A673 (cell line): ENCODE measurements around the gene GALNT14.

Experiments
- CTCF ChIP-seq: fragments of 300-800, 200-600 bp; sonication (generic); conservative IDR thresholded peaks from 2 replicates; pipeline ENCODE4 v1.5.1; 2017; ENCODE audit warnings: low read depth, mild to moderate bottlenecking, antibody characterized with exemption, low read length, moderate library complexity, mixed read lengths
- EZH2 ChIP-seq: fragments of 200-600 bp; sonication (generic); IDR thresholded peaks from 2 replicates; pipeline ENCODE4 v1.6.1; 2017; ENCODE audit warnings: borderline replicate concordance, low read depth, mild to moderate bottlenecking, mixed read lengths, antibody characterized with exemption, low read length; ENCODE audit not compliant: poor library complexity, severe bottlenecking

GRCh38 chr2:30920511-30920910, 217.7 kb downstream of the GALNT14 start:
- TF ChIP-seq CTCF = no peak
- TF ChIP-seq EZH2 = no peak
